Keratinocyte (primary cell): ENCODE results near the gene DMGDH.

Experiments used
- CTCF ChIP-seq, 3 experiments: IDR thresholded peaks in 1 of 3; conservative IDR thresholded peaks in 1 of 3; optimal IDR thresholded peaks in 1 of 3; 2 replicates in 2 of 3; 3 replicates in 1 of 3; pipeline versions ENCODE3 to v1.5.1; 2011; ENCODE audit warnings: low read length in 3 of 3, mild to moderate bottlenecking in 3 of 3, moderate library complexity in 2 of 3, control low read depth in 1 of 3, inconsistent platforms in 1 of 3; ENCODE audit not compliant: insufficient read depth in 2 of 3; ENCODE audit errors: extremely low read depth in 1 of 3
- EZH2 ChIP-seq: IDR thresholded peaks from one replicate; pipeline ENCODE4 v1.6.1; 2012; ENCODE audit warnings: inconsistent platforms, mild to moderate bottlenecking, low read length, moderate library complexity

DNA sequence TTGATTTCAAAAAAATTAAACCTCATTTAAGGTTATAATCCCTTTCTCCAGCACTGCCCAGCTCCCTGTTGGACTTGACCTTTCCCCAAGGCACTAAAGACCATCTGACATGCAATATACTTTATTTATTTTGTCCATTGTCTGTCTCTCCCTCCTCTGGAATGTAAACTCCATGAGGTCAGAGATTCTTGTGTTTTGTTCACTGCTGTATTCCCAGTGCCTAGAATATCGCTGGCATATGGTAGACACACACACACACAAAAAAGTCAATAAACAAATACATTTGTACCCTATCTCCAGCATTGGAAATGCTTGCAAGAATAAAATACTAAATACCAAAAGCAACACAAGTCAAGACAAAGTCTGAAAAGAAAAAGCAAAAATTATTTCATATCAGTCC lies 67.1 kb downstream of the DMGDH start:
- TF ChIP-seq CTCF (optimal IDR thresholded peaks at IDR 0.05 in 1 of 3, IDR thresholded peaks at IDR 0.05 in 1 of 3, conservative IDR thresholded peaks at IDR 0.05 in 1 of 3; ENCODE audit: extremely low read depth in 1 of 3, insufficient read depth in 2 of 3, low read length in 3 of 3) (no peak), EZH2 (no peak)
